H9 (cell line): ENCODE data around the gene WDR38. TPM values are rescaled to one million over a fixed set of nuclear protein-coding genes. Genes with fewer than 3 reads are reported as not detected.
A peak's percentile ranks its signal among the peaks of the same experiment; 100 is the strongest.

Experiments
- DNase-seq: peaks from one replicate; pipeline ENCODE4 v3.0.0-alpha.2; 2017
- H2AFZ ChIP-seq: one replicate; pipeline ENCODE4 v1.6.1; 2013; ENCODE audit warnings: mild to moderate bottlenecking, low read length, control low read depth, moderate library complexity
- H2AK5ac ChIP-seq: 2 replicates; pipeline ENCODE4 v1.6.1; 2013; ENCODE audit warnings: low read length, control low read depth, mixed read lengths; ENCODE audit not compliant: insufficient read length
- H2BK120ac ChIP-seq: one replicate; pipeline ENCODE4 v1.6.1; 2013; ENCODE audit warnings: low read depth, mild to moderate bottlenecking, low read length, control low read depth, inconsistent platforms; ENCODE audit not compliant: poor library complexity, severe bottlenecking
- H2BK12ac ChIP-seq: 2 replicates; pipeline ENCODE4 v1.6.1; 2013; ENCODE audit warnings: low read length, control low read depth, mixed read lengths, low read depth; ENCODE audit not compliant: insufficient read length
- H2BK15ac ChIP-seq: 2 replicates; pipeline ENCODE4 v1.6.1; 2013; ENCODE audit warnings: low read depth, low read length, control low read depth
- H2BK20ac ChIP-seq: one replicate; pipeline ENCODE4 v1.6.1; 2013; ENCODE audit warnings: low read depth, mild to moderate bottlenecking, low read length, control low read depth, inconsistent platforms; ENCODE audit not compliant: poor library complexity, severe bottlenecking
- H2BK5ac ChIP-seq: 2 replicates; pipeline ENCODE4 v1.6.1; 2013; ENCODE audit warnings: low read length, control low read depth, mixed read lengths; ENCODE audit not compliant: insufficient read length
- H3K14ac ChIP-seq: 2 replicates; pipeline ENCODE4 v1.6.1; 2013; ENCODE audit warnings: low read length, control low read depth; ENCODE audit not compliant: insufficient read depth
- H3K18ac ChIP-seq: 2 replicates; pipeline ENCODE4 v1.6.1; 2013; ENCODE audit warnings: low read depth, mild to moderate bottlenecking, mixed read lengths, low read length, control low read depth; ENCODE audit not compliant: insufficient read length
- H3K23ac ChIP-seq: 2 replicates; pipeline ENCODE4 v1.6.1; 2013; ENCODE audit warnings: low read length, control low read depth, mixed read lengths, low read depth; ENCODE audit not compliant: insufficient read length
- H3K23me2 ChIP-seq: 2 replicates; pipeline ENCODE4 v1.6.1; 2013; ENCODE audit warnings: low read depth, mild to moderate bottlenecking, mixed read lengths, low read length, control low read depth; ENCODE audit not compliant: insufficient read length, poor library complexity, severe bottlenecking
- H3K27ac ChIP-seq: 2 replicates; pipeline ENCODE4 v1.5.1; 2013; ENCODE audit warnings: low read length, control low read depth, mixed read lengths, low read depth; ENCODE audit not compliant: insufficient read length
- H3K27me3 ChIP-seq: 2 replicates; pipeline ENCODE4 v1.6.1; 2013; ENCODE audit warnings: low read length, control low read depth, inconsistent platforms; ENCODE audit not compliant: insufficient read depth
- H3K4ac ChIP-seq: 2 replicates; pipeline ENCODE4 v1.6.1; 2013; ENCODE audit warnings: low read depth, mild to moderate bottlenecking, control low read depth, inconsistent platforms, low read length, moderate library complexity
- H3K4me1 ChIP-seq: 2 replicates; pipeline ENCODE4 v1.6.1; 2013; ENCODE audit warnings: low read length, control low read depth, inconsistent platforms; ENCODE audit not compliant: insufficient read depth
- H3K4me2 ChIP-seq: 2 replicates; pipeline ENCODE4 v1.6.1; 2013; ENCODE audit warnings: low read length, control low read depth, mixed read lengths; ENCODE audit not compliant: insufficient read length, insufficient read depth
- H3K56ac ChIP-seq: 2 replicates; pipeline ENCODE4 v1.6.1; 2013; ENCODE audit warnings: low read depth, mild to moderate bottlenecking, mixed read lengths, low read length, control low read depth; ENCODE audit not compliant: insufficient read length
- H3K79me1 ChIP-seq: 2 replicates; pipeline ENCODE4 v1.6.1; 2013; ENCODE audit warnings: low read depth, mild to moderate bottlenecking, moderate library complexity, low read length, control low read depth, inconsistent platforms; ENCODE audit not compliant: insufficient read depth, poor library complexity, severe bottlenecking
- H3K79me2 ChIP-seq: 2 replicates; pipeline ENCODE4 v1.6.1; 2013; ENCODE audit warnings: low read length, control low read depth, inconsistent platforms; ENCODE audit not compliant: insufficient read depth
- H3K9ac ChIP-seq: 2 replicates; pipeline ENCODE4 v1.6.1; 2013; ENCODE audit warnings: low read length, control low read depth, mixed read lengths; ENCODE audit not compliant: insufficient read length; ENCODE audit errors: extremely low read depth
- H3K9me3 ChIP-seq: one replicate; pipeline ENCODE4 v1.6.1; 2013; ENCODE audit warnings: low read depth, low read length, inconsistent platforms; ENCODE audit not compliant: control insufficient read depth
- H3T11ph ChIP-seq: one replicate; pipeline ENCODE4 v1.6.1; 2013; ENCODE audit warnings: mild to moderate bottlenecking, low read length, control low read depth, inconsistent platforms
- H4K20me1 ChIP-seq: one replicate; pipeline ENCODE4 v1.6.1; 2013; ENCODE audit not compliant: control insufficient read depth, insufficient read length, insufficient read depth
- H4K5ac ChIP-seq: 2 replicates; pipeline ENCODE4 v1.6.1; 2013; ENCODE audit warnings: low read depth, mild to moderate bottlenecking, mixed read lengths, low read length, control low read depth; ENCODE audit not compliant: insufficient read length
- H4K8ac ChIP-seq: replicated peaks from 2 replicates; pipeline ENCODE4 v1.6.1; 2013; ENCODE audit warnings: low read length, control low read depth, mixed read lengths, low read depth; ENCODE audit not compliant: insufficient read length
- H4K91ac ChIP-seq: 2 replicates; pipeline ENCODE4 v1.6.1; 2013; ENCODE audit warnings: low read depth, mild to moderate bottlenecking, moderate library complexity, mixed read lengths, low read length, control low read depth; ENCODE audit not compliant: insufficient read length
- H3K27ac Mint-ChIP-seq, 3 experiments: 2 replicates in 2 of 3; 3 replicates in 1 of 3; pipeline ENCODE4 v1.8.0; 2020 to 2021; ENCODE audit warnings: mixed read lengths in 3 of 3, mild to moderate bottlenecking in 1 of 3, moderate library complexity in 1 of 3
- H3K27me3 Mint-ChIP-seq: 2 replicates; pipeline ENCODE4 v1.8.0; 2021; ENCODE audit warnings: low read depth, mild to moderate bottlenecking, moderate library complexity, mixed read lengths
- H3K36me3 Mint-ChIP-seq, 3 experiments: 2 replicates in 2 of 3; 3 replicates in 1 of 3; pipeline ENCODE4 v1.8.0; 2020 to 2021; ENCODE audit warnings: low read depth in 3 of 3, mixed read lengths in 3 of 3; ENCODE audit not compliant: insufficient read depth in 1 of 3
- H3K4me1 Mint-ChIP-seq, 2 experiments: 2 replicates each; pipeline ENCODE4 v1.8.0; 2020; ENCODE audit warnings: mixed read lengths in 2 of 2
- H3K4me3 Mint-ChIP-seq, 2 experiments: 2 replicates in 1 of 2; 3 replicates in 1 of 2; pipeline ENCODE4 v1.8.0; 2020 to 2021; ENCODE audit warnings: mild to moderate bottlenecking in 2 of 2, mixed read lengths in 2 of 2, moderate library complexity in 1 of 2
- H3K9me3 Mint-ChIP-seq, 2 experiments: 2 replicates in 1 of 2; 3 replicates in 1 of 2; pipeline ENCODE4 v1.8.0; 2020; ENCODE audit warnings: mild to moderate bottlenecking in 2 of 2, mixed read lengths in 2 of 2, moderate library complexity in 1 of 2
- WGBS: extraction: QIAGEN DNeasy Blood & Tissue Kit; methylation state at CpG from one replicate; pipeline ENCODE4 v1.1.7; 2013; ENCODE audit warnings: missing lambda C conversion rate, low lambda C conversion rate, mixed read lengths; ENCODE audit not compliant: insufficient read length; ENCODE audit errors: extremely low coverage; 5-methylcytosine and 5-hydroxymethylcytosine counted together
- total RNA-seq: library from RNA; stranded (reverse); gene quantifications from 2 replicates; pipeline ENCODE4 v1.2.1, GENCODE V29; 2021
- TF ChIP-seq, protein P1 (sequence below): fragments of 200-600 bp; sonication (generic); conservative IDR thresholded peaks from 3 replicates; pipeline ENCODE4 v1.8.0; 2021; ENCODE audit warnings: antibody characterized with exemption, mild to moderate bottlenecking

The WDR38 gene
- total RNA-seq, 1 experiment from 2014 or later = not detected

GRCh38 chr9:124854161-124854560 is 901 bp downstream of the WDR38 start:
- no peaks in the 10 kb centered on the region for H3K79me2 ChIP-seq
- no peak overlapping the region for H3K27ac ChIP-seq
- no peak overlapping the region for H3K23ac ChIP-seq
- Mint-ChIP-seq H3K27me3 (no peaks in the 10 kb centered on the region; the same call in 1 of the 2 replicates), H3K9me3 (no peaks in the 10 kb centered on the region), H3K4me3 (peak overlapping the region in 1 of 2 experiments; percentile 81; a peak in 1 of 5 replicates), H3K36me3 (peaks cover 20 to 26% (median 21%) of the 10 kb centered on the region in 3 experiments; a peak in 6 of 7 replicates), H3K27ac (no peak overlapping the region; a peak in 1 of 7 replicates), H3K4me1 (peaks cover 7 to 15% of the 10 kb centered on the region in 2 experiments)
- H3K18ac ChIP-seq = no peak overlapping the region
- no peak overlapping the region for H4K91ac ChIP-seq
- peaks cover 3% of the 10 kb centered on the region; the same call in 1 of the 2 replicates for H3K4me1 ChIP-seq
- H3K79me1 ChIP-seq = no peaks in the 10 kb centered on the region
- no peak overlapping the region for H3K56ac ChIP-seq
- H3K27me3 ChIP-seq = no peaks in the 10 kb centered on the region
- H3K4ac ChIP-seq = no peak overlapping the region
- no peak overlapping the region for H4K8ac ChIP-seq
- no peaks in the 10 kb centered on the region for H3K9me3 ChIP-seq
- H3K4me2 ChIP-seq = no peak overlapping the region
- no CpG with 5 or more reads among the region's 8 CpGs for WGBS
- H2BK20ac ChIP-seq = no peak overlapping the region
- H4K20me1 ChIP-seq = no peaks in the 10 kb centered on the region
- H3K23me2 ChIP-seq = peaks cover 3% of the 10 kb centered on the region
- no peak overlapping the region for H3K9ac ChIP-seq
- H4K5ac ChIP-seq = no peak overlapping the region
- no peak overlapping the region for H2BK120ac ChIP-seq
- H2BK5ac ChIP-seq = no peak overlapping the region
- H3K14ac ChIP-seq = no peak overlapping the region
- H3T11ph ChIP-seq = no peak overlapping the region
- no peak overlapping the region for H2AK5ac ChIP-seq
- DNase-seq = no peak
- no peak overlapping the region for H2BK15ac ChIP-seq
- TF ChIP-seq, protein P1, sequence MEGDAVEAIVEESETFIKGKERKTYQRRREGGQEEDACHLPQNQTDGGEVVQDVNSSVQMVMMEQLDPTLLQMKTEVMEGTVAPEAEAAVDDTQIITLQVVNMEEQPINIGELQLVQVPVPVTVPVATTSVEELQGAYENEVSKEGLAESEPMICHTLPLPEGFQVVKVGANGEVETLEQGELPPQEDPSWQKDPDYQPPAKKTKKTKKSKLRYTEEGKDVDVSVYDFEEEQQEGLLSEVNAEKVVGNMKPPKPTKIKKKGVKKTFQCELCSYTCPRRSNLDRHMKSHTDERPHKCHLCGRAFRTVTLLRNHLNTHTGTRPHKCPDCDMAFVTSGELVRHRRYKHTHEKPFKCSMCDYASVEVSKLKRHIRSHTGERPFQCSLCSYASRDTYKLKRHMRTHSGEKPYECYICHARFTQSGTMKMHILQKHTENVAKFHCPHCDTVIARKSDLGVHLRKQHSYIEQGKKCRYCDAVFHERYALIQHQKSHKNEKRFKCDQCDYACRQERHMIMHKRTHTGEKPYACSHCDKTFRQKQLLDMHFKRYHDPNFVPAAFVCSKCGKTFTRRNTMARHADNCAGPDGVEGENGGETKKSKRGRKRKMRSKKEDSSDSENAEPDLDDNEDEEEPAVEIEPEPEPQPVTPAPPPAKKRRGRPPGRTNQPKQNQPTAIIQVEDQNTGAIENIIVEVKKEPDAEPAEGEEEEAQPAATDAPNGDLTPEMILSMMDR = no peak
- H2BK12ac ChIP-seq = no peak overlapping the region
- H2AFZ ChIP-seq = no peak overlapping the region
